HEK293 (cell line): ENCODE measurements around the gene VPS51.
A peak's percentile ranks its signal among the peaks of the same experiment; 100 is the strongest.

Source experiments
- CTCF ChIP-seq: fragments of 450-650 bp; formaldehyde crosslinking; IDR thresholded peaks from 2 replicates; pipeline ENCODE4 v1.5.1; 2016; ENCODE audit warnings: missing biosample characterization, missing genetic modification characterization
- ELK4 ChIP-seq: IDR thresholded peaks from 2 replicates; pipeline ENCODE4 v1.6.1; 2011; ENCODE audit warnings: mild to moderate bottlenecking, low read depth, low read length, borderline replicate concordance
- KLF1 ChIP-seq: fragments of 450-650 bp; formaldehyde crosslinking; IDR thresholded peaks from 2 replicates; pipeline ENCODE4 v1.5.1; 2016; ENCODE audit warnings: missing biosample characterization, missing genetic modification characterization
- KLF17 ChIP-seq: fragments of 450-650 bp; formaldehyde crosslinking; IDR thresholded peaks from 2 replicates; pipeline ENCODE4 v1.5.1; 2016; ENCODE audit warnings: missing biosample characterization, missing genetic modification characterization
- MEIS1 ChIP-seq: sonication (generic); formaldehyde crosslinking; IDR thresholded peaks from 2 replicates; pipeline ENCODE4 v1.8.1; 2022; ENCODE audit warnings: missing genetic modification reagents, mild to moderate bottlenecking, borderline replicate concordance
- OVOL3 ChIP-seq: fragments of 450-650 bp; formaldehyde crosslinking; IDR thresholded peaks from 2 replicates; pipeline ENCODE4 v1.5.1; 2016; ENCODE audit warnings: missing biosample characterization, missing genetic modification characterization
- PATZ1 ChIP-seq: fragments of 450-650 bp; formaldehyde crosslinking; IDR thresholded peaks from 2 replicates; pipeline ENCODE4 v1.5.1; 2016; ENCODE audit warnings: missing biosample characterization, missing genetic modification characterization
- SETDB1 ChIP-seq: IDR thresholded peaks from one replicate; pipeline ENCODE4 v1.6.1; 2017; ENCODE audit warnings: mild to moderate bottlenecking, low read length, moderate library complexity, mixed read lengths; ENCODE audit not compliant: insufficient read length
- SP2 ChIP-seq: fragments of 450-650 bp; formaldehyde crosslinking; IDR thresholded peaks from 2 replicates; pipeline ENCODE4 v1.5.1; 2016; ENCODE audit warnings: missing biosample characterization, missing genetic modification characterization
- ZBTB1 ChIP-seq: fragments of 450-650 bp; formaldehyde crosslinking; IDR thresholded peaks from 2 replicates; pipeline ENCODE4 v1.5.1; 2016; ENCODE audit warnings: missing biosample characterization, missing genetic modification characterization
- ZNF112 ChIP-seq: fragments of 450-650 bp; formaldehyde crosslinking; IDR thresholded peaks from 2 replicates; pipeline ENCODE4 v1.5.0; 2017; ENCODE audit warnings: missing biosample characterization, missing genetic modification characterization
- ZNF157 ChIP-seq: fragments of 450-650 bp; formaldehyde crosslinking; IDR thresholded peaks from 2 replicates; pipeline ENCODE4 v1.5.1; 2016; ENCODE audit warnings: missing biosample characterization, missing genetic modification characterization
- ZNF184 ChIP-seq: fragments of 450-650 bp; IDR thresholded peaks from 2 replicates; pipeline ENCODE4 v1.5.1; 2018; ENCODE audit warnings: missing biosample characterization, mild to moderate bottlenecking, missing genetic modification characterization
- ZNF223 ChIP-seq: fragments of 450-650 bp; formaldehyde crosslinking; IDR thresholded peaks from 2 replicates; pipeline ENCODE4 v1.5.1; 2016; ENCODE audit warnings: missing biosample characterization, missing genetic modification characterization
- ZNF335 ChIP-seq: fragments of 450-650 bp; formaldehyde crosslinking; conservative IDR thresholded peaks from 2 replicates; pipeline ENCODE4 v1.5.1; 2016; ENCODE audit warnings: missing biosample characterization, missing genetic modification characterization
- ZNF423 ChIP-seq: fragments of 450-650 bp; formaldehyde crosslinking; IDR thresholded peaks from 2 replicates; pipeline ENCODE4 v1.5.1; 2016; ENCODE audit warnings: missing biosample characterization, missing genetic modification characterization
- ZNF530 ChIP-seq: fragments of 450-650 bp; formaldehyde crosslinking; IDR thresholded peaks from 2 replicates; pipeline ENCODE4 v1.5.1; 2016; ENCODE audit warnings: low read depth, missing biosample characterization, missing genetic modification characterization
- ZNF548 ChIP-seq: fragments of 450-650 bp; formaldehyde crosslinking; IDR thresholded peaks from 2 replicates; pipeline ENCODE4 v1.5.1; 2016; ENCODE audit warnings: missing biosample characterization, missing genetic modification characterization
- ZNF585B ChIP-seq: fragments of 450-650 bp; formaldehyde crosslinking; IDR thresholded peaks from 2 replicates; pipeline ENCODE4 v1.5.1; 2016; ENCODE audit warnings: missing biosample characterization, missing genetic modification characterization
- ZNF626 ChIP-seq: fragments of 450-650 bp; sonication (Bioruptor Pico); formaldehyde crosslinking; IDR thresholded peaks from 2 replicates; pipeline ENCODE4 v1.5.1; 2018; ENCODE audit warnings: missing biosample characterization, missing genetic modification characterization, inconsistent platforms
- ZNF654 ChIP-seq: fragments of 450-650 bp; formaldehyde crosslinking; IDR thresholded peaks from 2 replicates; pipeline ENCODE4 v1.5.1; 2016; ENCODE audit warnings: low read depth, missing biosample characterization, missing genetic modification characterization
- ZNF658 ChIP-seq: fragments of 450-650 bp; formaldehyde crosslinking; IDR thresholded peaks from 2 replicates; pipeline ENCODE4; 2016; ENCODE audit warnings: missing biosample characterization, missing genetic modification characterization
- ZNF664 ChIP-seq: fragments of 450-650 bp; formaldehyde crosslinking; IDR thresholded peaks from 2 replicates; pipeline ENCODE4 v1.5.1; 2016; ENCODE audit warnings: missing biosample characterization, missing genetic modification characterization
- ZNF677 ChIP-seq: fragments of 450-650 bp; IDR thresholded peaks from 2 replicates; pipeline ENCODE4 v1.5.0; 2018; ENCODE audit warnings: missing biosample characterization, mild to moderate bottlenecking, missing genetic modification characterization, moderate library complexity
- ZNF704 ChIP-seq: fragments of 450-650 bp; formaldehyde crosslinking; IDR thresholded peaks from 2 replicates; pipeline ENCODE4 v1.5.1; 2016; ENCODE audit warnings: missing biosample characterization, missing genetic modification characterization
- ZNF768 ChIP-seq: fragments of 450-650 bp; formaldehyde crosslinking; IDR thresholded peaks from 2 replicates; pipeline ENCODE4 v1.5.1; 2018; ENCODE audit warnings: missing biosample characterization, mild to moderate bottlenecking, missing genetic modification characterization
- ZNF837 ChIP-seq: fragments of 450-650 bp; formaldehyde crosslinking; IDR thresholded peaks from 2 replicates; pipeline ENCODE4 v1.5.1; 2016; ENCODE audit warnings: missing biosample characterization, missing genetic modification characterization
- TF ChIP-seq, protein P1 (sequence below): fragments of 450-650 bp; formaldehyde crosslinking; IDR thresholded peaks from 2 replicates; pipeline ENCODE4 v1.5.1; 2016; ENCODE audit warnings: missing biosample characterization, missing genetic modification characterization
- TF ChIP-seq, protein P2 (sequence below): fragments of 450-650 bp; formaldehyde crosslinking; IDR thresholded peaks from 2 replicates; pipeline ENCODE4 v1.5.1; 2016; ENCODE audit warnings: missing biosample characterization, missing genetic modification characterization, low read depth

VPS51 gene

GRCh38 chr11:65102142-65103095 is 6.4 kb downstream of the VPS51 start (continued):
- TF ChIP-seq ZNF677 (tag by site-specific recombination) (no peak), ELK4 (no peak), ZNF548 (tag by site-specific recombination) (no peak), SETDB1 (no peak), SP2 (tag by site-specific recombination) (no peak), ZNF704 (no peak), CTCF (tag by site-specific recombination) (no peak), KLF17 (tag by site-specific recombination) (peak; percentile 49), ZNF626 (tag by site-specific recombination) (no peak), ZNF654 (no peak), ZNF157 (tag by site-specific recombination) (no peak), ZNF658 (tag by site-specific recombination) (no peak), OVOL3 (tag by site-specific recombination) (0 out of 2 replicates have a peak, but pooled peaks have one; percentile 49), KLF1 (tag by site-specific recombination) (peak; percentile 31), ZBTB1 (tag by site-specific recombination) (no peak), ZNF664 (tag by site-specific recombination) (no peak), ZNF585B (tag by site-specific recombination) (no peak), ZNF184 (tag by site-specific recombination) (no peak), PATZ1 (tag by site-specific recombination) (no peak; the same call in 1 of the 2 replicates), MEIS1 (CRISPR knock-in tag) (no peak), ZNF335 (tag by site-specific recombination) (peak; percentile 67), ZNF423 (no peak), ZNF112 (tag by site-specific recombination) (no peak), ZNF837 (no peak), ZNF223 (tag by site-specific recombination) (no peak), ZNF530 (tag by site-specific recombination) (no peak), ZNF768 (tag by site-specific recombination) (no peak)
- TF ChIP-seq, protein P1, sequence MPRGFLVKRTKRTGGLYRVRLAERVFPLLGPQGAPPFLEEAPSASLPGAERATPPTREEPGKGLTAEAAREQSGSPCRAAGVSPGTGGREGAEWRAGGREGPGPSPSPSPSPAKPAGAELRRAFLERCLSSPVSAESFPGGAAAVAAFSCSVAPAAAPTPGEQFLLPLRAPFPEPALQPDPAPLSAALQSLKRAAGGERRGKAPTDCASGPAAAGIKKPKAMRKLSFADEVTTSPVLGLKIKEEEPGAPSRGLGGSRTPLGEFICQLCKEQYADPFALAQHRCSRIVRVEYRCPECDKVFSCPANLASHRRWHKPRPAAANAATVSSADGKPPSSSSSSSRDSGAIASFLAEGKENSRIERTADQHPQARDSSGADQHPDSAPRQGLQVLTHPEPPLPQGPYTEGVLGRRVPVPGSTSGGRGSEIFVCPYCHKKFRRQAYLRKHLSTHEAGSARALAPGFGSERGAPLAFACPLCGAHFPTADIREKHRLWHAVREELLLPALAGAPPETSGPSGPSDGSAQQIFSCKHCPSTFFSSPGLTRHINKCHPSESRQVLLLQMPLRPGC (tag by site-specific recombination) = 0 out of 2 replicates have a peak, but pooled peaks have one; percentile 46
- TF ChIP-seq, protein P2, sequence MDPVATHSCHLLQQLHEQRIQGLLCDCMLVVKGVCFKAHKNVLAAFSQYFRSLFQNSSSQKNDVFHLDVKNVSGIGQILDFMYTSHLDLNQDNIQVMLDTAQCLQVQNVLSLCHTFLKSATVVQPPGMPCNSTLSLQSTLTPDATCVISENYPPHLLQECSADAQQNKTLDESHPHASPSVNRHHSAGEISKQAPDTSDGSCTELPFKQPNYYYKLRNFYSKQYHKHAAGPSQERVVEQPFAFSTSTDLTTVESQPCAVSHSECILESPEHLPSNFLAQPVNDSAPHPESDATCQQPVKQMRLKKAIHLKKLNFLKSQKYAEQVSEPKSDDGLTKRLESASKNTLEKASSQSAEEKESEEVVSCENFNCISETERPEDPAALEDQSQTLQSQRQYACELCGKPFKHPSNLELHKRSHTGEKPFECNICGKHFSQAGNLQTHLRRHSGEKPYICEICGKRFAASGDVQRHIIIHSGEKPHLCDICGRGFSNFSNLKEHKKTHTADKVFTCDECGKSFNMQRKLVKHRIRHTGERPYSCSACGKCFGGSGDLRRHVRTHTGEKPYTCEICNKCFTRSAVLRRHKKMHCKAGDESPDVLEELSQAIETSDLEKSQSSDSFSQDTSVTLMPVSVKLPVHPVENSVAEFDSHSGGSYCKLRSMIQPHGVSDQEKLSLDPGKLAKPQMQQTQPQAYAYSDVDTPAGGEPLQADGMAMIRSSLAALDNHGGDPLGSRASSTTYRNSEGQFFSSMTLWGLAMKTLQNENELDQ (tag by site-specific recombination) = no peak
